HEK293 (cell line): Measurements from ENCODE around the gene EMSY.

Source experiments
- CTCF ChIA-PET: fragments of 350-600 bp; formaldehyde crosslinking; extraction: SDS; loops from one replicate; lab custom pipeline; 2021; ENCODE audit warnings: antibody characterized with exemption; lab: Yijun Ruan, JAX
- POLR2A ChIA-PET: fragments of 300-600 bp; formaldehyde crosslinking; extraction: SDS; loops from one replicate; lab custom pipeline; 2020; ENCODE audit warnings: antibody characterized with exemption, inconsistent platforms; lab: Yijun Ruan, JAX
- H3K27ac ChIP-seq: fragments of 200-500 bp; sonication (Bioruptor generic); 2 replicates; pipeline ENCODE4 v1.5.1; 2014; ENCODE audit warnings: low read depth, low read length, control low read depth, inconsistent platforms; ENCODE audit errors: extremely low read depth
- H3K36me3 ChIP-seq, 2 experiments: fragments of 200-500 bp in 1 of 2; sonication (Bioruptor generic) in 1 of 2; 1 replicate in 1 of 2; 2 replicates in 1 of 2; pipeline ENCODE4 v1.5.1; 2014 to 2017; ENCODE audit warnings: inconsistent platforms in 2 of 2, low read length in 2 of 2; ENCODE audit not compliant: control insufficient read depth in 2 of 2, insufficient read depth in 1 of 2
- H3K4me1 ChIP-seq: fragments of 200-500 bp; sonication (Bioruptor generic); 2 replicates; pipeline ENCODE4 v1.5.1; 2014; ENCODE audit warnings: mild to moderate bottlenecking, low read length, inconsistent platforms; ENCODE audit not compliant: control insufficient read depth, insufficient read depth
- H3K4me3 ChIP-seq: 2 replicates; pipeline ENCODE4 v1.5.1; 2011; ENCODE audit warnings: low read depth, mild to moderate bottlenecking, control low read depth, low read length, moderate library complexity
- H3K9me3 ChIP-seq: fragments of 200-500 bp; sonication (Bioruptor generic); 2 replicates; pipeline ENCODE4 v1.5.1; 2014; ENCODE audit warnings: low read depth, low read length, inconsistent platforms; ENCODE audit not compliant: control insufficient read depth, insufficient read depth
- BCL11B ChIP-seq: fragments of 450-650 bp; formaldehyde crosslinking; IDR thresholded peaks from 2 replicates; pipeline ENCODE4 v1.5.1; 2016; ENCODE audit warnings: low read depth, missing biosample characterization, missing genetic modification characterization
- MEIS1 ChIP-seq: sonication (generic); formaldehyde crosslinking; IDR thresholded peaks from 2 replicates; pipeline ENCODE4 v1.8.1; 2022; ENCODE audit warnings: missing genetic modification reagents, mild to moderate bottlenecking, borderline replicate concordance
- SALL2 ChIP-seq: fragments of 450-650 bp; formaldehyde crosslinking; IDR thresholded peaks from 2 replicates; pipeline ENCODE4 v1.5.0; 2017; ENCODE audit warnings: missing biosample characterization, mild to moderate bottlenecking, missing genetic modification characterization, borderline replicate concordance
- YY1 ChIP-seq: fragments of 450-650 bp; formaldehyde crosslinking; IDR thresholded peaks from 2 replicates; pipeline ENCODE4 v1.5.1; 2018; ENCODE audit warnings: missing biosample characterization, missing genetic modification characterization
- YY2 ChIP-seq: fragments of 450-650 bp; formaldehyde crosslinking; IDR thresholded peaks from 2 replicates; pipeline ENCODE4 v1.5.1; 2016; ENCODE audit warnings: missing biosample characterization, missing genetic modification characterization
- ZBTB49 ChIP-seq: fragments of 450-650 bp; formaldehyde crosslinking; IDR thresholded peaks from 2 replicates; pipeline ENCODE4 v1.5.1; 2016; ENCODE audit warnings: missing biosample characterization, missing genetic modification characterization, low read depth
- ZNF121 ChIP-seq: fragments of 450-650 bp; formaldehyde crosslinking; IDR thresholded peaks from 2 replicates; pipeline ENCODE4 v1.5.1; 2016; ENCODE audit warnings: missing biosample characterization, missing genetic modification characterization
- ZNF16 ChIP-seq: fragments of 450-650 bp; formaldehyde crosslinking; IDR thresholded peaks from 2 replicates; pipeline ENCODE4 v1.5.1; 2016; ENCODE audit warnings: low read depth, missing biosample characterization, missing genetic modification characterization
- ZNF211 ChIP-seq: fragments of 450-650 bp; formaldehyde crosslinking; IDR thresholded peaks from 2 replicates; pipeline ENCODE4 v1.5.1; 2016; ENCODE audit warnings: low read depth, missing biosample characterization, missing genetic modification characterization
- ZNF214 ChIP-seq: fragments of 450-650 bp; formaldehyde crosslinking; IDR thresholded peaks from 2 replicates; pipeline ENCODE4 v1.5.1; 2017; ENCODE audit warnings: missing biosample characterization, mild to moderate bottlenecking, missing genetic modification characterization, borderline replicate concordance
- ZNF23 ChIP-seq: fragments of 450-650 bp; formaldehyde crosslinking; IDR thresholded peaks from 2 replicates; pipeline ENCODE4 v1.5.1; 2016; ENCODE audit warnings: missing biosample characterization, missing genetic modification characterization, borderline replicate concordance
- ZNF239 ChIP-seq: fragments of 450-650 bp; formaldehyde crosslinking; IDR thresholded peaks from 2 replicates; pipeline ENCODE4 v1.5.1; 2016; ENCODE audit warnings: missing biosample characterization, missing genetic modification characterization
- ZNF266 ChIP-seq: fragments of 450-650 bp; formaldehyde crosslinking; IDR thresholded peaks from 2 replicates; pipeline ENCODE4 v1.5.1; 2016; ENCODE audit warnings: missing biosample characterization, missing genetic modification characterization, low read depth
- ZNF341 ChIP-seq: fragments of 450-650 bp; formaldehyde crosslinking; IDR thresholded peaks from 2 replicates; pipeline ENCODE4; 2016; ENCODE audit warnings: low read depth, missing biosample characterization, missing genetic modification characterization
- ZNF423 ChIP-seq: fragments of 450-650 bp; formaldehyde crosslinking; IDR thresholded peaks from 2 replicates; pipeline ENCODE4 v1.5.1; 2016; ENCODE audit warnings: missing biosample characterization, missing genetic modification characterization
- ZNF521 ChIP-seq: fragments of 450-650 bp; formaldehyde crosslinking; IDR thresholded peaks from 2 replicates; pipeline ENCODE4 v1.5.1; 2017; ENCODE audit warnings: missing biosample characterization, mild to moderate bottlenecking, missing genetic modification characterization
- ZNF529 ChIP-seq: fragments of 450-650 bp; formaldehyde crosslinking; IDR thresholded peaks from 2 replicates; pipeline ENCODE4 v1.5.1; 2017; ENCODE audit warnings: missing genetic modification characterization, missing biosample characterization; ENCODE audit not compliant: insufficient replicate concordance
- ZNF549 ChIP-seq: fragments of 450-650 bp; IDR thresholded peaks from 2 replicates; pipeline ENCODE4 v1.5.1; 2018; ENCODE audit warnings: missing biosample characterization, missing genetic modification characterization, mild to moderate bottlenecking, inconsistent platforms, moderate library complexity
- TF ChIP-seq, protein P1 (sequence below): fragments of 450-650 bp; formaldehyde crosslinking; IDR thresholded peaks from 2 replicates; pipeline ENCODE4; 2016; ENCODE audit warnings: missing biosample characterization, missing genetic modification characterization
- TF ChIP-seq, protein P2 (sequence below): fragments of 450-650 bp; formaldehyde crosslinking; IDR thresholded peaks from 2 replicates; pipeline ENCODE4 v1.5.1; 2016; ENCODE audit warnings: missing biosample characterization, missing genetic modification characterization, borderline replicate concordance
- TF ChIP-seq, protein P3 (sequence below): fragments of 450-650 bp; formaldehyde crosslinking; IDR thresholded peaks from 2 replicates; pipeline ENCODE4 v1.5.1; 2016; ENCODE audit warnings: missing biosample characterization, missing genetic modification characterization
- TF ChIP-seq, protein P4 (sequence below): fragments of 450-650 bp; formaldehyde crosslinking; conservative IDR thresholded peaks from 2 replicates; pipeline ENCODE4 v1.5.1; 2016; ENCODE audit warnings: low read depth, missing biosample characterization, missing genetic modification characterization

Gene EMSY

GRCh38 chr11:76598426-76598839, 153.6 kb downstream of the EMSY start:
- no peaks in the 10 kb centered on the region for H3K4me1 ChIP-seq
- POLR2A ChIA-PET, result no interaction called here

DNA sequence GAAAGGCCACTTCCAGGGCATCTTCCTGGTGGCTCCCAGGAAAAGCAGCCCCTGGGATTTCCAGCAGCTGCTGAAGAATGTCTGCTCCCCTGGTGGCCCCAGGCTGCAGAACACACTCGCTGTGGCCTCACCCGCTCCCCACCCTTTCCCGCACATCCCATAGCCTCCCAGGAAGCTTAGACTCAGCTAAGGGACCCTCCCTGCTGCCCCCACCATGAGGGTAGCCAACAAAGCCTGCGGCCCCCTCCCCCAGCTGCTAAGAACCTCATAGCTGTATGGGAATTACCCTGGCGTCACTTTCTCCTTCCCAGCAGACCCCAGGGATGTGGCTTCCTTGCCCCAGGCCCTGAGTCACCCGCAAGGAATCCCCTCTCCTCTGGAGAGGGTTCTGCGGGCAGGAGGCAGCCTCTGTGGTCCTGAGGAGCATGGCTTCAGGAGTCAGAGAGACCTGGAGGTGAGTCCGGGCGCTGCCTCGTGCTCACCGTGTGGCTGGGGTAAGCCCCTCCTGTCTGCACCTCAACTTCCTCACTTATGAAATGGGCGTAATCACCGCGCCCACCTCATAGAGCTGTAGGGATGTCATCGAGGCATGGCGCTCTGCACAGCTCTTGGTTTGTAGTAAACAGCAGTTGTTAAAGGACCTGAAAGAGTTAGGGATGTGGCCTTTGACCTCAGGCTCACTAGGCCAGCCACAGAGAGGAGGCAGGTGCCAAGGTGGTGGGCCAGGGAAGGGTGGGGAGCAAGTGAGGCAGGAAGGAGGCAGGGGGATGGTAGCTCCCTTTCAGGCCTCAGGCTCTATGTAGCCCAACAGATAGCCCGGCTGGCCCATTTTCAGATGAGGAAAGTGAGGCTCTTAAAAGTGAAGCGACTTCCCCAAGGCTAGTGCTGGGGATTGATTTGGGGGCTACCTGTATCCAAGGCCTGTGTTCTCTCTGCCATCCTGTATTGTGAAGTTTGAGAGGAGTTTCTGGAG, 154.5 kb downstream of the EMSY start:
- TF ChIP-seq ZNF16 (tag by site-specific recombination), result no peak
- TF ChIP-seq ZBTB49 (tag by site-specific recombination), result no peak
- no peak for TF ChIP-seq ZNF214
- no peak for TF ChIP-seq ZNF549 (tag by site-specific recombination)
- no peak for TF ChIP-seq ZNF211 (tag by site-specific recombination)
- no peak for TF ChIP-seq ZNF423
- TF ChIP-seq, protein P1, sequence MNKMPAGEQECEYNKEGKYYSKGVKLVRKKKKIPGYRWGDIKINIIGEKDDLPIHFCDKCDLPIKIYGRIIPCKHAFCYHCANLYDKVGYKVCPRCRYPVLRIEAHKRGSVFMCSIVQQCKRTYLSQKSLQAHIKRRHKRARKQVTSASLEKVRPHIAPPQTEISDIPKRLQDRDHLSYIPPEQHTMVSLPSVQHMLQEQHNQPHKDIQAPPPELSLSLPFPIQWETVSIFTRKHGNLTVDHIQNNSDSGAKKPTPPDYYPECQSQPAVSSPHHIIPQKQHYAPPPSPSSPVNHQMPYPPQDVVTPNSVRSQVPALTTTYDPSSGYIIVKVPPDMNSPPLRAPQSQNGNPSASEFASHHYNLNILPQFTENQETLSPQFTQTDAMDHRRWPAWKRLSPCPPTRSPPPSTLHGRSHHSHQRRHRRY (tag by site-specific recombination), result no peak
- no peak for TF ChIP-seq ZNF23
- TF ChIP-seq ZNF529 (tag by site-specific recombination), result no peak
- no peak for TF ChIP-seq ZNF341
- TF ChIP-seq ZNF121 (tag by site-specific recombination), result no peak
- TF ChIP-seq, protein P2, sequence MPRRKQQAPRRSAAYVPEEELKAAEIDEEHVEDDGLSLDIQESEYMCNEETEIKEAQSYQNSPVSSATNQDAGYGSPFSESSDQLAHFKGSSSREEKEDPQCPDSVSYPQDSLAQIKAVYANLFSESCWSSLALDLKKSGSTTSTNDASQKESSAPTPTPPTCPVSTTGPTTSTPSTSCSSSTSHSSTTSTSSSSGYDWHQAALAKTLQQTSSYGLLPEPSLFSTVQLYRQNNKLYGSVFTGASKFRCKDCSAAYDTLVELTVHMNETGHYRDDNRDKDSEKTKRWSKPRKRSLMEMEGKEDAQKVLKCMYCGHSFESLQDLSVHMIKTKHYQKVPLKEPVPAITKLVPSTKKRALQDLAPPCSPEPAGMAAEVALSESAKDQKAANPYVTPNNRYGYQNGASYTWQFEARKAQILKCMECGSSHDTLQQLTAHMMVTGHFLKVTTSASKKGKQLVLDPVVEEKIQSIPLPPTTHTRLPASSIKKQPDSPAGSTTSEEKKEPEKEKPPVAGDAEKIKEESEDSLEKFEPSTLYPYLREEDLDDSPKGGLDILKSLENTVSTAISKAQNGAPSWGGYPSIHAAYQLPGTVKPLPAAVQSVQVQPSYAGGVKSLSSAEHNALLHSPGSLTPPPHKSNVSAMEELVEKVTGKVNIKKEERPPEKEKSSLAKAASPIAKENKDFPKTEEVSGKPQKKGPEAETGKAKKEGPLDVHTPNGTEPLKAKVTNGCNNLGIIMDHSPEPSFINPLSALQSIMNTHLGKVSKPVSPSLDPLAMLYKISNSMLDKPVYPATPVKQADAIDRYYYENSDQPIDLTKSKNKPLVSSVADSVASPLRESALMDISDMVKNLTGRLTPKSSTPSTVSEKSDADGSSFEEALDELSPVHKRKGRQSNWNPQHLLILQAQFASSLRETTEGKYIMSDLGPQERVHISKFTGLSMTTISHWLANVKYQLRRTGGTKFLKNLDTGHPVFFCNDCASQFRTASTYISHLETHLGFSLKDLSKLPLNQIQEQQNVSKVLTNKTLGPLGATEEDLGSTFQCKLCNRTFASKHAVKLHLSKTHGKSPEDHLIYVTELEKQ (tag by site-specific recombination), result no peak
- TF ChIP-seq ZNF521 (tag by site-specific recombination), result no peak
- TF ChIP-seq, protein P3, sequence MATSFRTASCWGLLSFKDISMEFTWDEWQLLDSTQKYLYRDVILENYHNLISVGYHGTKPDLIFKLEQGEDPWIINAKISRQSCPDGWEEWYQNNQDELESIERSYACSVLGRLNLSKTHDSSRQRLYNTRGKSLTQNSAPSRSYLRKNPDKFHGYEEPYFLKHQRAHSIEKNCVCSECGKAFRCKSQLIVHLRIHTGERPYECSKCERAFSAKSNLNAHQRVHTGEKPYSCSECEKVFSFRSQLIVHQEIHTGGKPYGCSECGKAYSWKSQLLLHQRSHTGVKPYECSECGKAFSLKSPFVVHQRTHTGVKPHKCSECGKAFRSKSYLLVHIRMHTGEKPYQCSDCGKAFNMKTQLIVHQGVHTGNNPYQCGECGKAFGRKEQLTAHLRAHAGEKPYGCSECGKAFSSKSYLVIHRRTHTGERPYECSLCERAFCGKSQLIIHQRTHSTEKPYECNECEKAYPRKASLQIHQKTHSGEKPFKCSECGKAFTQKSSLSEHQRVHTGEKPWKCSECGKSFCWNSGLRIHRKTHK (tag by site-specific recombination), result no peak
- no peaks in the 10 kb centered on the region for H3K36me3 ChIP-seq
- H3K4me3 ChIP-seq, result no peak overlapping the region
- ChIA-PET CTCF (interaction anchor here (0.5 to 1.3 kb wide), 10 partner anchors 11 to 254 kb away, joined by 3 to 7 read pairs (median 3); no protein-coding TSS in a partner anchor), POLR2A (no interaction called here)
- H3K27ac ChIP-seq, result no peak overlapping the region
- H3K4me1 ChIP-seq, result no peaks in the 10 kb centered on the region
- no peaks in the 10 kb centered on the region for H3K9me3 ChIP-seq

More at GRCh38 chr11:76598426-76598839, 153.6 kb downstream of the EMSY start:
- CTCF ChIA-PET, result interaction anchor here (0.6 to 1.3 kb wide), 9 partner anchors 10 to 253 kb away, joined by 3 to 7 read pairs (median 3); no protein-coding TSS in a partner anchor
- H3K4me3 ChIP-seq, result no peak overlapping the region
- no peaks in the 10 kb centered on the region for H3K9me3 ChIP-seq
- TF ChIP-seq SALL2 (tag by site-specific recombination) (no peak), MEIS1 (CRISPR knock-in tag) (no peak), ZNF266 (tag by site-specific recombination) (no peak), YY1 (no peak), BCL11B (tag by site-specific recombination) (no peak), ZNF239 (tag by site-specific recombination) (no peak), YY2 (tag by site-specific recombination) (no peak)
- TF ChIP-seq, protein P4, sequence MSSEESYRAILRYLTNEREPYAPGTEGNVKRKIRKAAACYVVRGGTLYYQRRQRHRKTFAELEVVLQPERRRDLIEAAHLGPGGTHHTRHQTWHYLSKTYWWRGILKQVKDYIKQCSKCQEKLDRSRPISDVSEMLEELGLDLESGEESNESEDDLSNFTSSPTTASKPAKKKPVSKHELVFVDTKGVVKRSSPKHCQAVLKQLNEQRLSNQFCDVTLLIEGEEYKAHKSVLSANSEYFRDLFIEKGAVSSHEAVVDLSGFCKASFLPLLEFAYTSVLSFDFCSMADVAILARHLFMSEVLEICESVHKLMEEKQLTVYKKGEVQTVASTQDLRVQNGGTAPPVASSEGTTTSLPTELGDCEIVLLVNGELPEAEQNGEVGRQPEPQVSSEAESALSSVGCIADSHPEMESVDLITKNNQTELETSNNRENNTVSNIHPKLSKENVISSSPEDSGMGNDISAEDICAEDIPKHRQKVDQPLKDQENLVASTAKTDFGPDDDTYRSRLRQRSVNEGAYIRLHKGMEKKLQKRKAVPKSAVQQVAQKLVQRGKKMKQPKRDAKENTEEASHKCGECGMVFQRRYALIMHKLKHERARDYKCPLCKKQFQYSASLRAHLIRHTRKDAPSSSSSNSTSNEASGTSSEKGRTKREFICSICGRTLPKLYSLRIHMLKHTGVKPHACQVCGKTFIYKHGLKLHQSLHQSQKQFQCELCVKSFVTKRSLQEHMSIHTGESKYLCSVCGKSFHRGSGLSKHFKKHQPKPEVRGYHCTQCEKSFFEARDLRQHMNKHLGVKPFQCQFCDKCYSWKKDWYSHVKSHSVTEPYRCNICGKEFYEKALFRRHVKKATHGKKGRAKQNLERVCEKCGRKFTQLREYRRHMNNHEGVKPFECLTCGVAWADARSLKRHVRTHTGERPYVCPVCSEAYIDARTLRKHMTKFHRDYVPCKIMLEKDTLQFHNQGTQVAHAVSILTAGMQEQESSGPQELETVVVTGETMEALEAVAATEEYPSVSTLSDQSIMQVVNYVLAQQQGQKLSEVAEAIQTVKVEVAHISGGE (tag by site-specific recombination), result no peak
- H3K27ac ChIP-seq, result no peak overlapping the region
- no peaks in the 10 kb centered on the region for H3K36me3 ChIP-seq
